ENCODE data around the gene ADGRA1.

DNA sequence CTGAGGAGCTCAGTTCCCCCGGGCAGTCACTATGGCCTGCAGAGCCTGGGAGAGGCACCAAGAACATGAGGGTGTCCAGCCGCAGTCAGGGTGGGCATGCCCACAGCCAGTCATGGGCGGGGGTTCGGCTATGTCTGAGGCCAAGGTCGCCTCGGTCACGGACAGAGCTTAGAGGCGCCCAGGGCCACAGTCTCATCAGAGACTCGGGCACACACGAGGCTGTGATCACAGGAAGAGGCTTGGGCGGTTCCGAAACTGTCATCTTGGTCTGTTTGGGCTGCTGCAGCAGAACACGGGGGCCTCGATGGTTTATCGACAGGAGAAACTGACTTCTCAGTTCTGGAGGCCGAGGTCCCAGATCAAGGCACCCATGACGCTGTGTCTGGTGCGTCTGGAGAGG is 9.7 kb downstream of the ADGRA1 start:
- no peak for TF ChIP-seq ARNTL (CRISPR knock-in tag; IDR thresholded peaks at IDR 0.05; ENCODE audit: borderline replicate concordance, low read depth)
- TF ChIP-seq ZFP3 (CRISPR knock-in tag; IDR thresholded peaks at IDR 0.05), result no peak
